IMR-90 (cell line): ENCODE measurements around the gene CRAMP1. TPM values are rescaled to one million over a fixed set of nuclear protein-coding genes. Genes with fewer than 3 reads are reported as not detected.

Experiments used
- ATAC-seq: fragments of 200-7000 bp; cut with Tn5 transposase; 2 replicates; pipeline ENCODE4 v1.9.1; 2020; ENCODE audit warnings: low read depth, mild to moderate bottlenecking, moderate library complexity
- BruUV-seq: library from RNA; stranded (reverse); fragments of 400-500 nt; replicated peaks from 2 replicates; lab custom pipeline; 2021; lab: Mats Ljungman, UMichigan
- CTCF ChIA-PET: fragments of 300-600 bp; formaldehyde crosslinking; extraction: SDS; loops from one replicate; lab custom pipeline; 2021; ENCODE audit warnings: antibody characterized with exemption; lab: Yijun Ruan, JAX
- POLR2A ChIA-PET: fragments of 300-600 bp; sonication (Branson Sonifier 250); formaldehyde crosslinking; loops from one replicate; lab custom pipeline; 2022; ENCODE audit warnings: antibody characterized with exemption; ENCODE audit not compliant: unreplicated experiment; lab: Charles Lee
- DNase-seq: peaks from one replicate; pipeline ENCODE4 v3.0.0; 2013
- H2AFZ ChIP-seq: replicated peaks from 2 replicates; pipeline ENCODE3; 2013; ENCODE audit warnings: low read length, mild to moderate bottlenecking; ENCODE audit not compliant: poor library complexity
- H2AK5ac ChIP-seq: 2 replicates; pipeline ENCODE4 v1.6.1; 2013; ENCODE audit warnings: low read depth, low read length, inconsistent platforms
- H2AK9ac ChIP-seq: replicated peaks from 2 replicates; pipeline ENCODE3; 2013; ENCODE audit warnings: mild to moderate bottlenecking, low read depth, low read length, moderate library complexity; ENCODE audit not compliant: poor library complexity
- H2BK120ac ChIP-seq: 2 replicates; pipeline ENCODE4 v1.6.1; 2013; ENCODE audit warnings: low read depth, low read length, inconsistent platforms
- H2BK15ac ChIP-seq: 3 replicates; pipeline ENCODE4 v1.6.1; 2013; ENCODE audit warnings: low read depth, low read length, inconsistent platforms
- H2BK20ac ChIP-seq: 2 replicates; pipeline ENCODE4 v1.6.1; 2013; ENCODE audit warnings: low read depth, mild to moderate bottlenecking, inconsistent platforms, low read length, moderate library complexity
- H2BK5ac ChIP-seq: 2 replicates; pipeline ENCODE4 v1.6.1; 2013; ENCODE audit warnings: mild to moderate bottlenecking, low read depth, low read length, inconsistent platforms; ENCODE audit not compliant: poor library complexity, severe bottlenecking
- H3K14ac ChIP-seq: replicated peaks from 2 replicates; pipeline ENCODE4 v1.6.1; 2013; ENCODE audit warnings: low read depth, low read length, inconsistent platforms
- H3K18ac ChIP-seq: 2 replicates; pipeline ENCODE4 v1.6.1; 2013; ENCODE audit warnings: low read depth, low read length, control low read depth
- H3K23ac ChIP-seq: 2 replicates; pipeline ENCODE4 v1.6.1; 2013; ENCODE audit warnings: low read depth, low read length, inconsistent platforms
- H3K27ac ChIP-seq: 2 replicates; pipeline ENCODE4 v1.5.1; 2013; ENCODE audit warnings: mild to moderate bottlenecking, control low read depth, low read length; ENCODE audit not compliant: insufficient read depth
- H3K27me3 ChIP-seq: 2 replicates; pipeline ENCODE4 v1.6.1; 2013; ENCODE audit warnings: low read length; ENCODE audit not compliant: control insufficient read depth, insufficient read depth
- H3K36me3 ChIP-seq: 2 replicates; pipeline ENCODE4 v1.6.1; 2013; ENCODE audit warnings: low read length, mixed read lengths; ENCODE audit not compliant: control insufficient read depth, insufficient read depth
- H3K4ac ChIP-seq: 2 replicates; pipeline ENCODE4 v1.6.1; 2013; ENCODE audit warnings: low read depth, low read length, inconsistent platforms
- H3K4me1 ChIP-seq: 2 replicates; pipeline ENCODE4 v1.6.1; 2013; ENCODE audit warnings: low read length, mixed read lengths; ENCODE audit not compliant: control insufficient read depth, insufficient read depth
- H3K4me2 ChIP-seq: 2 replicates; pipeline ENCODE4 v1.6.1; 2013; ENCODE audit warnings: low read depth, mild to moderate bottlenecking, control low read depth, low read length, moderate library complexity
- H3K4me3 ChIP-seq: 2 replicates; pipeline ENCODE4 v1.5.1; 2013; ENCODE audit warnings: low read depth, mild to moderate bottlenecking, control low read depth, low read length, moderate library complexity; ENCODE audit not compliant: insufficient read depth
- H3K56ac ChIP-seq: 2 replicates; pipeline ENCODE4 v1.6.1; 2013; ENCODE audit warnings: low read length, inconsistent platforms; ENCODE audit not compliant: insufficient read depth; ENCODE audit errors: extremely low read depth
- H3K79me1 ChIP-seq, 2 experiments: 2 replicates each; pipeline ENCODE4 v1.6.1; 2013; ENCODE audit warnings: low read length in 2 of 2, inconsistent platforms in 1 of 2, low read depth in 1 of 2
- H3K9ac ChIP-seq: 2 replicates; pipeline ENCODE4 v1.6.1; 2013; ENCODE audit warnings: low read depth, low read length, control low read depth
- H3K9me1 ChIP-seq: 2 replicates; pipeline ENCODE4 v1.6.1; 2013; ENCODE audit warnings: low read length, inconsistent platforms; ENCODE audit not compliant: insufficient read depth
- H3K9me3 ChIP-seq: 2 replicates; pipeline ENCODE4 v1.6.1; 2013; ENCODE audit warnings: low read length; ENCODE audit not compliant: control insufficient read depth, insufficient read depth
- H4K20me1 ChIP-seq: 2 replicates; pipeline ENCODE4 v1.6.1; 2013; ENCODE audit warnings: low read length, inconsistent platforms; ENCODE audit not compliant: insufficient read depth
- H4K5ac ChIP-seq: 2 replicates; pipeline ENCODE4 v1.6.1; 2013; ENCODE audit warnings: mild to moderate bottlenecking, low read depth, low read length, control low read depth
- H4K8ac ChIP-seq, 2 experiments: 2 replicates each; pipeline ENCODE4 v1.6.1; 2013; ENCODE audit warnings: low read depth in 2 of 2, low read length in 2 of 2, control low read depth in 1 of 2, inconsistent platforms in 1 of 2
- H4K91ac ChIP-seq: 2 replicates; pipeline ENCODE4 v1.6.1; 2013; ENCODE audit warnings: low read depth, low read length, inconsistent platforms; ENCODE audit not compliant: insufficient read depth
- BHLHE40 ChIP-seq: fragments of 150-350 bp; IDR thresholded peaks from 2 replicates; pipeline ENCODE4 v1.6.1; 2016; ENCODE audit warnings: mild to moderate bottlenecking, low read depth, low read length
- CEBPB ChIP-seq: IDR thresholded peaks from 2 replicates; pipeline ENCODE4 v1.6.1; 2012; ENCODE audit warnings: low read depth, low read length, improper control_type of control experiment
- CHD1 ChIP-seq: IDR thresholded peaks from 2 replicates; pipeline ENCODE4 v1.6.1; 2012; ENCODE audit warnings: low read depth, low read length, improper control_type of control experiment
- FOS ChIP-seq: fragments of 150-350 bp; IDR thresholded peaks from 2 replicates; pipeline ENCODE4 v1.6.1; 2016; ENCODE audit warnings: low read depth, low read length
- MAZ ChIP-seq: IDR thresholded peaks from 2 replicates; pipeline ENCODE4 v1.6.1; 2012; ENCODE audit warnings: low read depth, mild to moderate bottlenecking, low read length, improper control_type of control experiment, moderate library complexity, borderline replicate concordance
- NFE2L2 ChIP-seq: fragments of 150-350 bp; IDR thresholded peaks from 2 replicates; pipeline ENCODE4 v1.6.1; 2016; ENCODE audit warnings: low read depth, mild to moderate bottlenecking, low read length
- POLR2A ChIP-seq: IDR thresholded peaks from 2 replicates; pipeline ENCODE4 v1.6.1; 2012; ENCODE audit warnings: mild to moderate bottlenecking, low read depth, low read length
- RAD21 ChIP-seq: IDR thresholded peaks from 2 replicates; pipeline ENCODE4 v1.6.1; 2012; ENCODE audit warnings: low read length, improper control_type of control experiment
- RCOR1 ChIP-seq: IDR thresholded peaks from 2 replicates; pipeline ENCODE4 v1.6.1; 2012; ENCODE audit warnings: mild to moderate bottlenecking, low read length, improper control_type of control experiment; ENCODE audit not compliant: insufficient replicate concordance
- RFX5 ChIP-seq: IDR thresholded peaks from 2 replicates; pipeline ENCODE4 v1.8.0; 2012; ENCODE audit warnings: low read depth, mild to moderate bottlenecking, low read length, moderate library complexity
- SMC3 ChIP-seq: fragments of 150-350 bp; IDR thresholded peaks from 2 replicates; pipeline ENCODE4 v1.6.1; 2016; ENCODE audit warnings: low read depth, mild to moderate bottlenecking, antibody characterized with exemption, low read length, moderate library complexity
- dilution Hi-C: fragments of 300-500 bp; cut with HindIII; formaldehyde crosslinking; loops from one replicate; pipeline ENCODE4 v1.14.3; 2018; ENCODE audit warnings: low sequenced_read_pairs; ENCODE audit not compliant: unreplicated experiment
- in situ Hi-C: fragments of 300-500 bp; cut with MboI; formaldehyde crosslinking; loops from 3 replicates; pipeline ENCODE4 v1.14.3; 2019; ENCODE audit warnings: low sequenced_read_pairs, inconsistent platforms, mixed read lengths
- intact Hi-C: fragments of 100-400 bp; cut with micrococcal nuclease; formaldehyde crosslinking; loops from 2 replicates; pipeline ENCODE4 v1.10.0; 2022
- polyA plus RNA-seq, 3 experiments: library from polyadenylated mRNA; depleted of rRNA; stranded (reverse); fragments of >200 nt; gene quantifications; 2 replicates each; pipeline ENCODE4 v1.2.3, GENCODE V29; 2012; ENCODE audit warnings: low replicate concordance in 1 of 3
- total RNA-seq: library from RNA; depleted of rRNA; stranded (reverse); fragments of >200 nt; gene quantifications from 2 replicates; pipeline ENCODE4 v1.2.3, GENCODE V29; 2012
- TF ChIP-seq, protein P1 (sequence below): fragments of 150-350 bp; IDR thresholded peaks from 2 replicates; pipeline ENCODE4 v1.6.1; 2016; ENCODE audit warnings: low read depth, mild to moderate bottlenecking, low read length, moderate library complexity, borderline replicate concordance
- TF ChIP-seq, protein P2 (sequence below): conservative IDR thresholded peaks from 2 replicates; pipeline ENCODE4 v1.5.1; 2012; ENCODE audit warnings: mild to moderate bottlenecking, low read depth, low read length, improper control_type of control experiment
- TF ChIP-seq, protein P3 (sequence below): fragments of 150-350 bp; IDR thresholded peaks from 2 replicates; pipeline ENCODE4 v1.6.1; 2017; ENCODE audit warnings: mild to moderate bottlenecking, antibody characterized with exemption, low read length, low read depth

CRAMP1 gene
- total and polyA plus RNA-seq, 2 of the 4 experiments (the other 2 are of a cell fraction), result 3.2 to 12.0 TPM

DNA sequence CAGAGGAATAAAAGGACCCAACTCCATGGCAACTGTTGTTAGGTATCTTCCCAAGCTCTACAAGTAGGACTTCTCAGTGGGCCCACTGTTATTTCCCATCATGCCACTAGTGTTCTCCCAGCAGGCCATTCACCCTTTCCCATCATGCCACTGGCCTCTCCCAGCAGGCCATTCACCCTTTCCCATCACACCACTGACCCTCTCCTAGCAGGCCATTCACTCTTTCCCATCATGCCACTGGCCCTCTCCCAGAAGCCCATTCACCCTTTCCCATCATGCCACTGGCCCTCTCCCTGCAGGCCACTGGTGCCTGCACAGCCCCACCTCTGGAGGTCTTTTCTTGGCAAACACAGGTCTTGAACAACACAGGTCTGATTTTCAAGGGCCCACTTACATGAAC is 36.6 kb upstream of the CRAMP1 start:
- Histone ChIP-seq H2BK120ac (no peak overlapping the region), H2BK15ac (no peak overlapping the region), H4K91ac (no peak overlapping the region), H3K18ac (no peak overlapping the region), H3K56ac (no peak overlapping the region), H3K4me3 (no peak overlapping the region), H3K4me2 (no peak overlapping the region), H3K9ac (no peak overlapping the region), H3K27me3 (no peaks in the 10 kb centered on the region), H3K79me1 (no peaks in the 10 kb centered on the region), H3K4ac (no peak overlapping the region), H2AK9ac (no peak overlapping the region), H3K4me1 (no peaks in the 10 kb centered on the region), H4K20me1 (no peaks in the 10 kb centered on the region), H3K36me3 (peaks cover 10% of the 10 kb centered on the region; the same call in 1 of the 2 replicates), H3K27ac (no peak overlapping the region), H3K9me1 (peaks cover 3% of the 10 kb centered on the region; the same call in 1 of the 2 replicates), H2BK5ac (no peak overlapping the region), H3K14ac (no peak overlapping the region), H4K8ac (no peak overlapping the region), H3K9me3 (no peaks in the 10 kb centered on the region), H3K23ac (no peak overlapping the region), H2BK20ac (no peak overlapping the region), H2AK5ac (no peak overlapping the region), H4K5ac (no peak overlapping the region), H2AFZ (peak overlapping the region; percentile 5)
- BruUV-seq, result no TSS peak
- ChIA-PET CTCF (interaction anchor here (1.2 kb wide), 1 partner anchor 44 kb away, joined by 3 read pairs; no protein-coding TSS in a partner anchor), POLR2A (no interaction called here)
- intact Hi-C loops (no loop called here), dilution Hi-C loops (no loop called here), in situ Hi-C loops (no loop called here)
- ATAC-seq (no peak), DNase-seq (no peak)
- TF ChIP-seq RCOR1 (no peak), POLR2A (no peak), SMC3 (no peak), FOS (no peak), RFX5 (no peak), BHLHE40 (no peak), MAZ (no peak), CHD1 (no peak), NFE2L2 (no peak), CEBPB (no peak), RAD21 (no peak)
- TF ChIP-seq, protein P1, sequence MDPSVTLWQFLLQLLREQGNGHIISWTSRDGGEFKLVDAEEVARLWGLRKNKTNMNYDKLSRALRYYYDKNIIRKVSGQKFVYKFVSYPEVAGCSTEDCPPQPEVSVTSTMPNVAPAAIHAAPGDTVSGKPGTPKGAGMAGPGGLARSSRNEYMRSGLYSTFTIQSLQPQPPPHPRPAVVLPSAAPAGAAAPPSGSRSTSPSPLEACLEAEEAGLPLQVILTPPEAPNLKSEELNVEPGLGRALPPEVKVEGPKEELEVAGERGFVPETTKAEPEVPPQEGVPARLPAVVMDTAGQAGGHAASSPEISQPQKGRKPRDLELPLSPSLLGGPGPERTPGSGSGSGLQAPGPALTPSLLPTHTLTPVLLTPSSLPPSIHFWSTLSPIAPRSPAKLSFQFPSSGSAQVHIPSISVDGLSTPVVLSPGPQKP, result no peak
- TF ChIP-seq, protein P2, sequence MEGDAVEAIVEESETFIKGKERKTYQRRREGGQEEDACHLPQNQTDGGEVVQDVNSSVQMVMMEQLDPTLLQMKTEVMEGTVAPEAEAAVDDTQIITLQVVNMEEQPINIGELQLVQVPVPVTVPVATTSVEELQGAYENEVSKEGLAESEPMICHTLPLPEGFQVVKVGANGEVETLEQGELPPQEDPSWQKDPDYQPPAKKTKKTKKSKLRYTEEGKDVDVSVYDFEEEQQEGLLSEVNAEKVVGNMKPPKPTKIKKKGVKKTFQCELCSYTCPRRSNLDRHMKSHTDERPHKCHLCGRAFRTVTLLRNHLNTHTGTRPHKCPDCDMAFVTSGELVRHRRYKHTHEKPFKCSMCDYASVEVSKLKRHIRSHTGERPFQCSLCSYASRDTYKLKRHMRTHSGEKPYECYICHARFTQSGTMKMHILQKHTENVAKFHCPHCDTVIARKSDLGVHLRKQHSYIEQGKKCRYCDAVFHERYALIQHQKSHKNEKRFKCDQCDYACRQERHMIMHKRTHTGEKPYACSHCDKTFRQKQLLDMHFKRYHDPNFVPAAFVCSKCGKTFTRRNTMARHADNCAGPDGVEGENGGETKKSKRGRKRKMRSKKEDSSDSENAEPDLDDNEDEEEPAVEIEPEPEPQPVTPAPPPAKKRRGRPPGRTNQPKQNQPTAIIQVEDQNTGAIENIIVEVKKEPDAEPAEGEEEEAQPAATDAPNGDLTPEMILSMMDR, result no peak
- TF ChIP-seq, protein P3, sequence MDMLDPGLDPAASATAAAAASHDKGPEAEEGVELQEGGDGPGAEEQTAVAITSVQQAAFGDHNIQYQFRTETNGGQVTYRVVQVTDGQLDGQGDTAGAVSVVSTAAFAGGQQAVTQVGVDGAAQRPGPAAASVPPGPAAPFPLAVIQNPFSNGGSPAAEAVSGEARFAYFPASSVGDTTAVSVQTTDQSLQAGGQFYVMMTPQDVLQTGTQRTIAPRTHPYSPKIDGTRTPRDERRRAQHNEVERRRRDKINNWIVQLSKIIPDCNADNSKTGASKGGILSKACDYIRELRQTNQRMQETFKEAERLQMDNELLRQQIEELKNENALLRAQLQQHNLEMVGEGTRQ, result no peak
